ENCODE data around the gene C2orf81.

DNA sequence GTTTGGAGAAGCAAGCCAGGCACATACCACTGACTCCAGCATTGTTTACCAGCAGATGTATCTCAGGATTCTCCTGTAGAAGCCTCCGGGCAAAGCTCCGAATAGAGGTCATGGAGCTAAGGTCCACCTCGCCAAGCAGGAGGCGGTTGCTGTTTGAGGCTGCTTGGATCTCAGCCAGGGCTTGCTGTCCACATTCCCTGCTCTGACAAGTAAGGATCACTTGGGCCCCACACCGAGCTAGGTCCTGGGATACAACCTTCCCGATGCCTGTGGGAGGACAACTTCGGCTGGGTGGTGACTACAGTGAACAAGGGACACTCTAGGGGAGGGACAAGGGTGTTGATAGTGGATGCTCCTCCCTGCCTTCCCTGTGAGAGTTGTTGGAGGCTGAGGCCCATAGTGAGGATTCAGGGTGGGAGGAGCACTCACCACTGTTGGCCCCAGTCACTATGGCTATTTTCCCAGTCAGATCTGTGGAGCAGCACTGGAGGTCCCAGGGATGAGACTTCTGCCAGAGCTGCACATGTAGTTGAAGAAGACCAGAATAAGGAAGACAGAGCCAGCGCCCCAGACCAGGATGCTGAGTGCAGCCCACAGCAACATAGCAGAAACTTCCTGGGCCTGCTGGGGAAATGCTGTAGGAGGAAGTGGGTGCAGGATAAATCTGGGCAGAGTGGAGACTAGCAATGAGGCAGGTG lies 8.3 kb downstream of the C2orf81 start:
- TF ChIP-seq POLR2A (IDR thresholded peaks at IDR 0.05) (no peak), POLR2AphosphoS5 (IDR thresholded peaks at IDR 0.05) (no peak)
- TF ChIP-seq, protein P1, sequence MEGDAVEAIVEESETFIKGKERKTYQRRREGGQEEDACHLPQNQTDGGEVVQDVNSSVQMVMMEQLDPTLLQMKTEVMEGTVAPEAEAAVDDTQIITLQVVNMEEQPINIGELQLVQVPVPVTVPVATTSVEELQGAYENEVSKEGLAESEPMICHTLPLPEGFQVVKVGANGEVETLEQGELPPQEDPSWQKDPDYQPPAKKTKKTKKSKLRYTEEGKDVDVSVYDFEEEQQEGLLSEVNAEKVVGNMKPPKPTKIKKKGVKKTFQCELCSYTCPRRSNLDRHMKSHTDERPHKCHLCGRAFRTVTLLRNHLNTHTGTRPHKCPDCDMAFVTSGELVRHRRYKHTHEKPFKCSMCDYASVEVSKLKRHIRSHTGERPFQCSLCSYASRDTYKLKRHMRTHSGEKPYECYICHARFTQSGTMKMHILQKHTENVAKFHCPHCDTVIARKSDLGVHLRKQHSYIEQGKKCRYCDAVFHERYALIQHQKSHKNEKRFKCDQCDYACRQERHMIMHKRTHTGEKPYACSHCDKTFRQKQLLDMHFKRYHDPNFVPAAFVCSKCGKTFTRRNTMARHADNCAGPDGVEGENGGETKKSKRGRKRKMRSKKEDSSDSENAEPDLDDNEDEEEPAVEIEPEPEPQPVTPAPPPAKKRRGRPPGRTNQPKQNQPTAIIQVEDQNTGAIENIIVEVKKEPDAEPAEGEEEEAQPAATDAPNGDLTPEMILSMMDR (IDR thresholded peaks at IDR 0.05), result no peak
